MM.1S (cell line): ENCODE data around the gene ZNF22.

ENCODE experiments used
- CTCF ChIP-seq: fragments of 300-600 bp; sonication (generic); IDR thresholded peaks from 2 replicates; pipeline ENCODE4 v1.5.1; 2016; ENCODE audit warnings: antibody characterized with exemption, low read length, mixed read lengths
- EZH2phosphoT487 ChIP-seq: fragments of 300-600 bp; sonication (generic); IDR thresholded peaks from 2 replicates; pipeline ENCODE4 v1.6.1; 2018; ENCODE audit warnings: antibody characterized with exemption, low read length

- no peak for TF ChIP-seq CTCF
- no peak for TF ChIP-seq EZH2phosphoT487
These were observed 36.7 kb upstream of the ZNF22 start for GRCh38 chr10:44963772-44964633.
